K562 (cell line): ENCODE measurements around the gene ZNF236.
A peak's percentile ranks its signal among the peaks of the same experiment; 100 is the strongest.

Experiments used
- EZH2 ChIP-seq: IDR thresholded peaks from 2 replicates; pipeline ENCODE4 v1.6.1; 2012; ENCODE audit warnings: low read depth, mild to moderate bottlenecking, inconsistent platforms, low read length, borderline replicate concordance
- MCM5 ChIP-seq: fragments of 450-650 bp; IDR thresholded peaks from 2 replicates; pipeline ENCODE4 v1.6.1; 2016; ENCODE audit warnings: low read depth
- MEF2A ChIP-seq: IDR thresholded peaks from 2 replicates; pipeline ENCODE4 v1.6.1; 2011; ENCODE audit warnings: low read depth, mild to moderate bottlenecking, low read length, moderate library complexity; ENCODE audit not compliant: control insufficient read depth
- NFIC ChIP-seq: fragments of 450-650 bp; IDR thresholded peaks from 2 replicates; pipeline ENCODE4 v1.6.1; 2017; ENCODE audit warnings: mild to moderate bottlenecking, inconsistent platforms
- POLR2A ChIP-seq: fragments of 450-650 bp; conservative IDR thresholded peaks from 2 replicates; pipeline ENCODE4 v1.6.1; 2016
- SMARCA5 ChIP-seq: fragments of 450-650 bp; IDR thresholded peaks from 2 replicates; pipeline ENCODE4 v1.6.1; 2016
- ZNF354B ChIP-seq: fragments of 250-450 bp; sonication (Bioruptor Pico); IDR thresholded peaks from 2 replicates; pipeline ENCODE4 v1.4.0; 2020
- TF ChIP-seq, protein P1 (sequence below): sonication (generic); formaldehyde crosslinking; IDR thresholded peaks from 2 replicates; pipeline ENCODE4 v1.8.0; 2022; ENCODE audit warnings: missing genetic modification reagents, mild to moderate bottlenecking, moderate library complexity, borderline replicate concordance
- TF ChIP-seq, protein P2 (sequence below): sonication (generic); formaldehyde crosslinking; IDR thresholded peaks from 2 replicates; pipeline ENCODE4 v1.8.1; 2023; ENCODE audit warnings: mild to moderate bottlenecking, missing genetic modification reagents
- TF ChIP-seq, protein P3 (sequence below), 2 experiments: fragments of 450-650 bp; formaldehyde crosslinking in 1 of 2; IDR thresholded peaks; 2 replicates each; pipeline versions ENCODE4 v1.4.0 to v1.6.1; 2014 to 2020; ENCODE audit warnings: mild to moderate bottlenecking in 2 of 2, borderline replicate concordance in 1 of 2, low read depth in 1 of 2

DNA sequence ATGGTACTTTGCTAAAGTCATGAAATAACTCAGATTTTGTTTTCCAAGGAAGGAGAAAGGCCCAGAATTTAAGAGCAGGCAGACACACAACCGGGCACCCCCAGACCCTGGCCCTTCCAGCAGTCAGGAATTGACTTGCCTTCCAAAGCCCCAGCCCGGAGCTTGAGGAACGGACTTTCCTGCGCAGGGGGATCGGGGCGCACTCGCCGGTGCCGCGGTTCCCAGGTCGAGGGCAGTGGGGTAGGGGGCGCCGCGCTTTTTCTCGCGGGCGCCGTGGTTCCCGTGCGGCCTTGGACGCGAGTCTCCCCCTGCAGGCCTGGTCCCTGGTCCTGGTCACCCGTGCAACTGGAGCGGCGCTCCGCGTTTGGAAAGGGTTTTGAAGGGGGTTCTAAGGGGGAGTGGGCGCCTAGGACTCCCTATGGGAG is 1.2 kb downstream of the ZNF236 start:
- TF ChIP-seq, protein P1, sequence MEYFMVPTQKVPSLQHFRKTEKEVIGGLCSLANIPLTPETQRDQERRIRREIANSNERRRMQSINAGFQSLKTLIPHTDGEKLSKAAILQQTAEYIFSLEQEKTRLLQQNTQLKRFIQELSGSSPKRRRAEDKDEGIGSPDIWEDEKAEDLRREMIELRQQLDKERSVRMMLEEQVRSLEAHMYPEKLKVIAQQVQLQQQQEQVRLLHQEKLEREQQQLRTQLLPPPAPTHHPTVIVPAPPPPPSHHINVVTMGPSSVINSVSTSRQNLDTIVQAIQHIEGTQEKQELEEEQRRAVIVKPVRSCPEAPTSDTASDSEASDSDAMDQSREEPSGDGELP = no peak
- TF ChIP-seq EZH2 (no peak), MCM5 (no peak), NFIC (no peak), MEF2A (no peak), POLR2A (peak; percentile 62), ZNF354B (no peak), SMARCA5 (no peak)
- TF ChIP-seq, protein P2, sequence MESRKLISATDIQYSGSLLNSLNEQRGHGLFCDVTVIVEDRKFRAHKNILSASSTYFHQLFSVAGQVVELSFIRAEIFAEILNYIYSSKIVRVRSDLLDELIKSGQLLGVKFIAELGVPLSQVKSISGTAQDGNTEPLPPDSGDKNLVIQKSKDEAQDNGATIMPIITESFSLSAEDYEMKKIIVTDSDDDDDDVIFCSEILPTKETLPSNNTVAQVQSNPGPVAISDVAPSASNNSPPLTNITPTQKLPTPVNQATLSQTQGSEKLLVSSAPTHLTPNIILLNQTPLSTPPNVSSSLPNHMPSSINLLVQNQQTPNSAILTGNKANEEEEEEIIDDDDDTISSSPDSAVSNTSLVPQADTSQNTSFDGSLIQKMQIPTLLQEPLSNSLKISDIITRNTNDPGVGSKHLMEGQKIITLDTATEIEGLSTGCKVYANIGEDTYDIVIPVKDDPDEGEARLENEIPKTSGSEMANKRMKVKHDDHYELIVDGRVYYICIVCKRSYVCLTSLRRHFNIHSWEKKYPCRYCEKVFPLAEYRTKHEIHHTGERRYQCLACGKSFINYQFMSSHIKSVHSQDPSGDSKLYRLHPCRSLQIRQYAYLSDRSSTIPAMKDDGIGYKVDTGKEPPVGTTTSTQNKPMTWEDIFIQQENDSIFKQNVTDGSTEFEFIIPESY (CRISPR knock-in tag) = no peak
- TF ChIP-seq, protein P3, sequence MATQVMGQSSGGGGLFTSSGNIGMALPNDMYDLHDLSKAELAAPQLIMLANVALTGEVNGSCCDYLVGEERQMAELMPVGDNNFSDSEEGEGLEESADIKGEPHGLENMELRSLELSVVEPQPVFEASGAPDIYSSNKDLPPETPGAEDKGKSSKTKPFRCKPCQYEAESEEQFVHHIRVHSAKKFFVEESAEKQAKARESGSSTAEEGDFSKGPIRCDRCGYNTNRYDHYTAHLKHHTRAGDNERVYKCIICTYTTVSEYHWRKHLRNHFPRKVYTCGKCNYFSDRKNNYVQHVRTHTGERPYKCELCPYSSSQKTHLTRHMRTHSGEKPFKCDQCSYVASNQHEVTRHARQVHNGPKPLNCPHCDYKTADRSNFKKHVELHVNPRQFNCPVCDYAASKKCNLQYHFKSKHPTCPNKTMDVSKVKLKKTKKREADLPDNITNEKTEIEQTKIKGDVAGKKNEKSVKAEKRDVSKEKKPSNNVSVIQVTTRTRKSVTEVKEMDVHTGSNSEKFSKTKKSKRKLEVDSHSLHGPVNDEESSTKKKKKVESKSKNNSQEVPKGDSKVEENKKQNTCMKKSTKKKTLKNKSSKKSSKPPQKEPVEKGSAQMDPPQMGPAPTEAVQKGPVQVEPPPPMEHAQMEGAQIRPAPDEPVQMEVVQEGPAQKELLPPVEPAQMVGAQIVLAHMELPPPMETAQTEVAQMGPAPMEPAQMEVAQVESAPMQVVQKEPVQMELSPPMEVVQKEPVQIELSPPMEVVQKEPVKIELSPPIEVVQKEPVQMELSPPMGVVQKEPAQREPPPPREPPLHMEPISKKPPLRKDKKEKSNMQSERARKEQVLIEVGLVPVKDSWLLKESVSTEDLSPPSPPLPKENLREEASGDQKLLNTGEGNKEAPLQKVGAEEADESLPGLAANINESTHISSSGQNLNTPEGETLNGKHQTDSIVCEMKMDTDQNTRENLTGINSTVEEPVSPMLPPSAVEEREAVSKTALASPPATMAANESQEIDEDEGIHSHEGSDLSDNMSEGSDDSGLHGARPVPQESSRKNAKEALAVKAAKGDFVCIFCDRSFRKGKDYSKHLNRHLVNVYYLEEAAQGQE (IDR thresholded peaks at IDR 0.05; ENCODE audit: borderline replicate concordance) = no peak
- TF ChIP-seq, protein P3 (CRISPR knock-in tag; IDR thresholded peaks at IDR 0.05; ENCODE audit: low read depth) = no peak
